GM23338 (cell line): Measurements from ENCODE around the gene SERPINI2.

Source experiments
- CREB1 ChIP-seq: fragments of 250-450 bp; sonication (Bioruptor Pico); IDR thresholded peaks from 2 replicates; pipeline ENCODE4 v1.5.0; 2020; ENCODE audit warnings: low read depth, mild to moderate bottlenecking, moderate library complexity
- EZH2 ChIP-seq: fragments of 200-600 bp; sonication (generic); IDR thresholded peaks from one replicate; pipeline ENCODE4 v1.8.0; 2017; ENCODE audit warnings: antibody characterized with exemption, mild to moderate bottlenecking, low read depth; ENCODE audit not compliant: unreplicated experiment
- POLR2AphosphoS5 ChIP-seq: IDR thresholded peaks from 2 replicates; pipeline ENCODE4 v1.6.1; 2016; ENCODE audit warnings: antibody characterized with exemption, low read depth
- STAT1 ChIP-seq: IDR thresholded peaks from one replicate; pipeline ENCODE4 v1.6.1; 2016; ENCODE audit warnings: antibody characterized with exemption; ENCODE audit not compliant: unreplicated experiment
- TF ChIP-seq, protein P1 (sequence below), 2 experiments: fragments of 200-600 bp in 1 of 2; sonication (generic) in 1 of 2; conservative IDR thresholded peaks; 2 replicates each; pipeline versions ENCODE4 v1.5.1 to v1.6.1; 2016 to 2017; ENCODE audit warnings: antibody characterized with exemption in 2 of 2, low read depth in 2 of 2, mild to moderate bottlenecking in 2 of 2, moderate library complexity in 1 of 2
- TF ChIP-seq, protein P2 (sequence below): IDR thresholded peaks from 2 replicates; pipeline ENCODE4 v1.6.1; 2016; ENCODE audit warnings: antibody characterized with exemption

DNA sequence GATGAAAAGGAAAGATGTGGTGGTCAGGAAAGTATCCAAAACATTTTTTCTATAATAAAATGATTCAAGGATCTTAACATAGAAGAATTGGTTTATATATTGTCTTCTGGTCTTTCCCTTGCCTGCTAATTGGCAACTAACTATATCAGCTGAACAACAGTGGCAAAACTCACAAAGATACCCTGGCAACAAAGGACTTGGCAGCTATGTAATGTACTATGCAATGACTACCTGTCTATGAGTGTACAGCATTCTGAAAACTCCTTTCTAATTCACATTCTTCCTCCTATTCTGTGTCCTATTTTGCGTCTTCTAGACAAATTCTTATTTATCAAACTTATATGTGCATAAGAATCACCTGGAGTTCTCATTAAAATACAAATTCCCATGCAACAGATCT, 15.7 kb upstream of the SERPINI2 start:
- TF ChIP-seq, protein P1, sequence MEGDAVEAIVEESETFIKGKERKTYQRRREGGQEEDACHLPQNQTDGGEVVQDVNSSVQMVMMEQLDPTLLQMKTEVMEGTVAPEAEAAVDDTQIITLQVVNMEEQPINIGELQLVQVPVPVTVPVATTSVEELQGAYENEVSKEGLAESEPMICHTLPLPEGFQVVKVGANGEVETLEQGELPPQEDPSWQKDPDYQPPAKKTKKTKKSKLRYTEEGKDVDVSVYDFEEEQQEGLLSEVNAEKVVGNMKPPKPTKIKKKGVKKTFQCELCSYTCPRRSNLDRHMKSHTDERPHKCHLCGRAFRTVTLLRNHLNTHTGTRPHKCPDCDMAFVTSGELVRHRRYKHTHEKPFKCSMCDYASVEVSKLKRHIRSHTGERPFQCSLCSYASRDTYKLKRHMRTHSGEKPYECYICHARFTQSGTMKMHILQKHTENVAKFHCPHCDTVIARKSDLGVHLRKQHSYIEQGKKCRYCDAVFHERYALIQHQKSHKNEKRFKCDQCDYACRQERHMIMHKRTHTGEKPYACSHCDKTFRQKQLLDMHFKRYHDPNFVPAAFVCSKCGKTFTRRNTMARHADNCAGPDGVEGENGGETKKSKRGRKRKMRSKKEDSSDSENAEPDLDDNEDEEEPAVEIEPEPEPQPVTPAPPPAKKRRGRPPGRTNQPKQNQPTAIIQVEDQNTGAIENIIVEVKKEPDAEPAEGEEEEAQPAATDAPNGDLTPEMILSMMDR (conservative IDR thresholded peaks at IDR 0.05; ENCODE audit: low read depth in 2 of 2): no peak
- TF ChIP-seq EZH2 (no peak), STAT1 (no peak), POLR2AphosphoS5 (no peak), CREB1 (no peak)
- TF ChIP-seq, protein P2, sequence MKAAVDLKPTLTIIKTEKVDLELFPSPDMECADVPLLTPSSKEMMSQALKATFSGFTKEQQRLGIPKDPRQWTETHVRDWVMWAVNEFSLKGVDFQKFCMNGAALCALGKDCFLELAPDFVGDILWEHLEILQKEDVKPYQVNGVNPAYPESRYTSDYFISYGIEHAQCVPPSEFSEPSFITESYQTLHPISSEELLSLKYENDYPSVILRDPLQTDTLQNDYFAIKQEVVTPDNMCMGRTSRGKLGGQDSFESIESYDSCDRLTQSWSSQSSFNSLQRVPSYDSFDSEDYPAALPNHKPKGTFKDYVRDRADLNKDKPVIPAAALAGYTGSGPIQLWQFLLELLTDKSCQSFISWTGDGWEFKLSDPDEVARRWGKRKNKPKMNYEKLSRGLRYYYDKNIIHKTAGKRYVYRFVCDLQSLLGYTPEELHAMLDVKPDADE: no peak
